Thymus (tissue), 11 donors: ENCODE measurements around the gene IL12B. TPM values are rescaled to one million over a fixed set of nuclear protein-coding genes. Genes with fewer than 3 reads are reported as not detected.

Experiments
- DNase-seq, 9 donors: peaks; one replicate each; pipeline ENCODE4 v3.0.0-alpha.2; 2013; ENCODE audit warnings: low spot score in 9 of 9, low read depth in 6 of 9, missing footprints in 1 of 9
- H3K27ac ChIP-seq, 2 donors: one replicate each; pipeline ENCODE4 v1.5.1; 2013; ENCODE audit warnings: control low read depth in 1 of 2, low read depth in 1 of 2, low read length in 1 of 2, mild to moderate bottlenecking in 1 of 2, moderate library complexity in 1 of 2
- H3K27me3 ChIP-seq, 2 donors: one replicate each; pipeline ENCODE4 v1.5.1; 2013; ENCODE audit warnings: low read length in 1 of 2; ENCODE audit not compliant: control insufficient read depth in 2 of 2, insufficient read depth in 1 of 2
- H3K36me3 ChIP-seq, 2 donors: one replicate each; pipeline ENCODE4 v1.5.1; 2013; ENCODE audit warnings: low read length in 1 of 2, mild to moderate bottlenecking in 1 of 2, moderate library complexity in 1 of 2; ENCODE audit not compliant: control insufficient read depth in 2 of 2, insufficient read depth in 2 of 2
- H3K4me1 ChIP-seq, 2 donors: one replicate each; pipeline ENCODE4 v1.5.1; 2013; ENCODE audit warnings: low read length in 2 of 2; ENCODE audit not compliant: control insufficient read depth in 2 of 2, insufficient read depth in 2 of 2
- H3K4me3 ChIP-seq, 2 donors: one replicate each; pipeline ENCODE4 v1.5.1; 2013; ENCODE audit warnings: low read length in 2 of 2, control low read depth in 1 of 2, mild to moderate bottlenecking in 1 of 2
- H3K9me3 ChIP-seq, 2 donors: one replicate each; pipeline ENCODE4 v1.5.1; 2013; ENCODE audit warnings: low read length in 1 of 2, mild to moderate bottlenecking in 1 of 2; ENCODE audit not compliant: control insufficient read depth in 2 of 2, insufficient read depth in 1 of 2
- WGBS: extraction: QIAGEN DNeasy Blood & Tissue Kit; methylation state at CpG from one replicate; pipeline ENCODE4 v1.1.7; 2013; 5-methylcytosine and 5-hydroxymethylcytosine counted together
- polyA plus RNA-seq: library from polyadenylated mRNA; stranded (reverse); fragments of 200-250 nt; gene quantifications from one replicate; pipeline ENCODE4 v1.2.3, GENCODE V29; 2013
- total RNA-seq: library from RNA; stranded (reverse); fragments of 120-200 nt; gene quantifications from one replicate; pipeline ENCODE4 v1.2.4, GENCODE V29; 2013
- donor health status: healthy.

IL12B gene
- total and polyA plus RNA-seq, 2 donors: 0.16 to 3.6 TPM

- Histone ChIP-seq H3K4me3 (no peak overlapping the region), H3K4me1 (no peaks in the 10 kb centered on the region), H3K9me3 (no peaks in the 10 kb centered on the region), H3K27ac (no peak overlapping the region), H3K27me3 (no peaks in the 10 kb centered on the region), H3K36me3 (no peaks in the 10 kb centered on the region)
- WGBS: 96% methylated on average over 6 of the region's 6 CpGs
- no peak for DNase-seq
Measured at GRCh38 chr5:159322180-159322579, 8.1 kb downstream of the IL12B start.

GRCh38 chr5:159319832-159320231 lies 10.5 kb downstream of the IL12B start:
- no peak for DNase-seq
- Histone ChIP-seq H3K4me1 (no peaks in the 10 kb centered on the region), H3K27ac (no peak overlapping the region), H3K4me3 (no peak overlapping the region), H3K27me3 (no peaks in the 10 kb centered on the region), H3K36me3 (no peaks in the 10 kb centered on the region), H3K9me3 (no peaks in the 10 kb centered on the region)
- WGBS: 94% methylated on average over 2 of the region's 2 CpGs

GRCh38 chr5:159319363-159319762 lies 10.9 kb downstream of the IL12B start:
- no peak for DNase-seq
- WGBS: 68% methylated on average over 3 of the region's 3 CpGs
- H3K36me3 ChIP-seq: no peaks in the 10 kb centered on the region

GRCh38 chr5:159318448-159318847 lies 11.8 kb downstream of the IL12B start:
- DNase-seq: no peak
- no peaks in the 10 kb centered on the region for H3K27me3 ChIP-seq
- no peaks in the 10 kb centered on the region for H3K36me3 ChIP-seq
- H3K4me1 ChIP-seq: no peaks in the 10 kb centered on the region
- no peak overlapping the region for H3K4me3 ChIP-seq
- H3K9me3 ChIP-seq: no peaks in the 10 kb centered on the region
- no peak overlapping the region for H3K27ac ChIP-seq
- WGBS: 94% methylated on average over 4 of the region's 4 CpGs

More at GRCh38 chr5:159319363-159319762, 10.9 kb downstream of the IL12B start:
- H3K4me1 ChIP-seq: no peaks in the 10 kb centered on the region
- H3K9me3 ChIP-seq: no peaks in the 10 kb centered on the region
- H3K27me3 ChIP-seq: no peaks in the 10 kb centered on the region
- no peak overlapping the region for H3K4me3 ChIP-seq
- no peak overlapping the region for H3K27ac ChIP-seq

- Histone ChIP-seq H3K27ac (no peak overlapping the region), H3K4me1 (no peaks in the 10 kb centered on the region), H3K4me3 (no peak overlapping the region), H3K9me3 (no peaks in the 10 kb centered on the region), H3K36me3 (no peaks in the 10 kb centered on the region), H3K27me3 (no peaks in the 10 kb centered on the region)
- DNase-seq: no peak
- WGBS: 97% methylated on average over 2 of the region's 2 CpGs
Measured at GRCh38 chr5:159317849-159318248, 12.4 kb downstream of the IL12B start.

- H3K4me1 ChIP-seq: no peaks in the 10 kb centered on the region
- no peak overlapping the region for H3K4me3 ChIP-seq
- 89% methylated on average over 9 of the region's 9 CpGs for WGBS
- DNase-seq: peak in 7 of 9 donors; percentile 30 to 68 (median 37)
- no peaks in the 10 kb centered on the region for H3K36me3 ChIP-seq
- H3K9me3 ChIP-seq: no peaks in the 10 kb centered on the region
- H3K27ac ChIP-seq: no peak overlapping the region
- H3K27me3 ChIP-seq: peaks cover 0 to 2% of the 10 kb centered on the region in 2 donors
Measured at GRCh38 chr5:159316519-159317383, 13.5 kb downstream of the IL12B start.

GRCh38 chr5:159313197-159313596 lies 17.1 kb downstream of the IL12B start:
- no peak for DNase-seq
- H3K4me1 ChIP-seq: peaks cover 0 to 7% of the 10 kb centered on the region in 2 donors
- no peak overlapping the region for H3K27ac ChIP-seq
- no peaks in the 10 kb centered on the region for H3K36me3 ChIP-seq
- H3K9me3 ChIP-seq: no peaks in the 10 kb centered on the region
- peaks cover 0 to 26% of the 10 kb centered on the region in 2 donors for H3K27me3 ChIP-seq
- no peak overlapping the region for H3K4me3 ChIP-seq
- 94% methylated on average over 2 of the region's 2 CpGs for WGBS

GRCh38 chr5:159311063-159311462 lies 19.2 kb downstream of the IL12B start:
- Histone ChIP-seq H3K4me3 (no peak overlapping the region), H3K27ac (no peak overlapping the region), H3K4me1 (peaks cover 0 to 7% of the 10 kb centered on the region in 2 donors), H3K9me3 (no peaks in the 10 kb centered on the region), H3K36me3 (no peaks in the 10 kb centered on the region), H3K27me3 (peaks cover 0 to 26% of the 10 kb centered on the region in 2 donors)
- 61% methylated on average over 7 of the region's 7 CpGs for WGBS
- DNase-seq: no peak

- DNase-seq: peak in 4 of 9 donors; percentile 15 to 51 (median 25)
- Histone ChIP-seq H3K36me3 (no peaks in the 10 kb centered on the region), H3K4me1 (peaks cover 0 to 7% of the 10 kb centered on the region in 2 donors), H3K4me3 (no peak overlapping the region), H3K27ac (no peak overlapping the region), H3K9me3 (no peaks in the 10 kb centered on the region), H3K27me3 (peaks cover 0 to 26% of the 10 kb centered on the region in 2 donors)
- WGBS: 4% methylated on average over 26 of the region's 26 CpGs
Measured at GRCh38 chr5:159310511-159310910, 19.8 kb downstream of the IL12B start.
